HL-60 (cell line): ENCODE measurements around the gene TCEA2.

ENCODE experiments used
- DNase-seq, 2 experiments: peaks; one replicate each; pipeline ENCODE4 v3.0.0-alpha.2; 2010 to 2020; ENCODE audit warnings: low read depth in 1 of 2, low spot score in 1 of 2
- H3K27ac ChIP-seq: fragments of 250-450 bp; sonication (Bioruptor Pico); replicated peaks from 2 replicates; pipeline ENCODE4 v1.5.1; 2020; ENCODE audit warnings: mild to moderate bottlenecking, moderate library complexity
- H3K27me3 ChIP-seq: fragments of 250-450 bp; sonication (Bioruptor Pico); 2 replicates; pipeline ENCODE4 v1.5.1; 2021; ENCODE audit warnings: mild to moderate bottlenecking, moderate library complexity; ENCODE audit not compliant: insufficient read depth, poor library complexity, severe bottlenecking
- H3K4me3 ChIP-seq: replicated peaks from 2 replicates; pipeline ENCODE4 v1.5.1; 2011; ENCODE audit warnings: mild to moderate bottlenecking, control low read depth, low read length; ENCODE audit not compliant: insufficient read depth
- CTCF ChIP-seq: IDR thresholded peaks from one replicate; pipeline ENCODE4 v1.5.1; 2011; ENCODE audit warnings: low read length, control low read depth, inconsistent platforms; ENCODE audit not compliant: insufficient read depth
- GABPA ChIP-seq: IDR thresholded peaks from 2 replicates; pipeline ENCODE4 v1.6.1; 2012; ENCODE audit warnings: low read depth
- POLR2AphosphoS5 ChIP-seq: IDR thresholded peaks from 2 replicates; pipeline ENCODE4 v1.6.1; 2012; ENCODE audit warnings: low read depth
- SPI1 ChIP-seq: IDR thresholded peaks from 2 replicates; pipeline ENCODE4 v1.6.1; 2012; ENCODE audit warnings: low read depth, mild to moderate bottlenecking, borderline replicate concordance
- TF ChIP-seq, protein P1 (sequence below): IDR thresholded peaks from 2 replicates; pipeline ENCODE4 v1.6.1; 2012; ENCODE audit warnings: low read depth; ENCODE audit not compliant: insufficient replicate concordance

Gene TCEA2

GRCh38 chr20:64024141-64024990, 38.6 kb upstream of the TCEA2 start:
- no peak overlapping the region for H3K4me3 ChIP-seq
- H3K27me3 ChIP-seq: no peaks in the 10 kb centered on the region
- TF ChIP-seq GABPA (no peak), SPI1 (no peak), CTCF (no peak), POLR2AphosphoS5 (no peak)
- TF ChIP-seq, protein P1, sequence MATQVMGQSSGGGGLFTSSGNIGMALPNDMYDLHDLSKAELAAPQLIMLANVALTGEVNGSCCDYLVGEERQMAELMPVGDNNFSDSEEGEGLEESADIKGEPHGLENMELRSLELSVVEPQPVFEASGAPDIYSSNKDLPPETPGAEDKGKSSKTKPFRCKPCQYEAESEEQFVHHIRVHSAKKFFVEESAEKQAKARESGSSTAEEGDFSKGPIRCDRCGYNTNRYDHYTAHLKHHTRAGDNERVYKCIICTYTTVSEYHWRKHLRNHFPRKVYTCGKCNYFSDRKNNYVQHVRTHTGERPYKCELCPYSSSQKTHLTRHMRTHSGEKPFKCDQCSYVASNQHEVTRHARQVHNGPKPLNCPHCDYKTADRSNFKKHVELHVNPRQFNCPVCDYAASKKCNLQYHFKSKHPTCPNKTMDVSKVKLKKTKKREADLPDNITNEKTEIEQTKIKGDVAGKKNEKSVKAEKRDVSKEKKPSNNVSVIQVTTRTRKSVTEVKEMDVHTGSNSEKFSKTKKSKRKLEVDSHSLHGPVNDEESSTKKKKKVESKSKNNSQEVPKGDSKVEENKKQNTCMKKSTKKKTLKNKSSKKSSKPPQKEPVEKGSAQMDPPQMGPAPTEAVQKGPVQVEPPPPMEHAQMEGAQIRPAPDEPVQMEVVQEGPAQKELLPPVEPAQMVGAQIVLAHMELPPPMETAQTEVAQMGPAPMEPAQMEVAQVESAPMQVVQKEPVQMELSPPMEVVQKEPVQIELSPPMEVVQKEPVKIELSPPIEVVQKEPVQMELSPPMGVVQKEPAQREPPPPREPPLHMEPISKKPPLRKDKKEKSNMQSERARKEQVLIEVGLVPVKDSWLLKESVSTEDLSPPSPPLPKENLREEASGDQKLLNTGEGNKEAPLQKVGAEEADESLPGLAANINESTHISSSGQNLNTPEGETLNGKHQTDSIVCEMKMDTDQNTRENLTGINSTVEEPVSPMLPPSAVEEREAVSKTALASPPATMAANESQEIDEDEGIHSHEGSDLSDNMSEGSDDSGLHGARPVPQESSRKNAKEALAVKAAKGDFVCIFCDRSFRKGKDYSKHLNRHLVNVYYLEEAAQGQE: no peak
- no peak overlapping the region for H3K27ac ChIP-seq
- DNase-seq: no peak

DNA sequence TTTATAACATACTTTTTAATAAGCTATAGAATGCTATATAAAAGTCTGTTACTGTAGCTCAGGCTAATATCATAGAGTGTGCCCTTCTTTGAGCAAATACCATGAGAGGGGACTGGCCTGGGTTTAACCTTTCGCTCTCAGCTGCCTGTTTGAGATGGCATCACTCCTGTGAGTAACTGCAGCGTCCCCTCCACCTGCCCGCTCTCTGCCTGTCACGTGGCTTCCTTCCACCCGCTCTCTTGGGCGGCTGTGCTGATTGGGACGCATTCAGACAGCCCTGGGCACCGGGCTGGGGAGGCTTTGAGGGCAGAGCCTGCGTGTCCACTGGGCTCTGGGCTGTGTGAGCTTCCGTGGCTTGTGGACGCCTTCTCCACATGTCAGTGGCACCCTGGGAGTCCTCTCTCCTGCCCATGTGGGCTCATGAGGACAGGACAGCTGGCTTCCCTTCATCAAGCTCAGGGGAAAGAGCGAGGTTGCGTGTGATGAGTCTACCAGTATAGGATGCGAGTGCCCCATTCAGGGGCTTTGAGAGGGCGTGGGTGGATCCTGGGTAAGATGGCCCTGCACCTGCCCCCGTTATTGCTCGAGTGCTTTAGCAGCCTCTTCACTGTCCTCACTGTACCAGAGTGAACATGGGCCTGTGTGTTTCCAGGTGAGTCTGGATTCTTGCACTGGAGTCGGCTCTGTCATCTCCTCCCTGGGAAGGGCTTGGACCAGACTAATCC, 37.7 kb upstream of the TCEA2 start:
- TF ChIP-seq GABPA (no peak), CTCF (no peak), SPI1 (no peak), POLR2AphosphoS5 (no peak)
- TF ChIP-seq, protein P1: no peak
- H3K4me3 ChIP-seq: no peak overlapping the region

DNA sequence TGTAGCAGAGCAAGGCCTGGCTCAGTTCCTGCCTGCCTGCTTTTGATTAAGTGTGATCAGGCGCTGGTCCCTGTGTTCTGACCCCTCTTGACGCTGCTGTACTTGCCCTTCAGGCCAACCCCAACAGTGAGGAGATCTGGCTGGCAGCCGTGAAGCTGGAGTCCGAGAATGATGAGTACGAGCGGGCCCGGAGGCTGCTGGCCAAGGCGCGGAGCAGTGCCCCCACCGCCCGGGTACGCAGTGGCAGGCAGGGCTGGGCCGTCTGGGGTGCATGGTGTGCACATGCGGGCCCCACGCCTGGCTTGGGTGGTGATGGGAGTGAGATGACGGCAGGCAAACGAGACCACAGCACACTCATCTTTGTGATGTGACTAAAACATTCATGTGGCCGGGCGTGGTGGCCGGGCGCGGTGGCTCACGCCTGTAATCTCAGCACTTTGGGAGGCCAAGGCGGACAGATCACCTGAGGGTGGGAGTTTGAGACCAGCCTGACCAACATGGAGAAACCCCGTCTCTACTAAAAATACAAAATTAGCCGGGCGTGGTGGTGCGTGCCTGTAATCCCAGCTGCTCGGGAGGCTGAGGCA, 37.1 kb upstream of the TCEA2 start:
- no peak for DNase-seq
- H3K27ac ChIP-seq: no peak overlapping the region
- no peak overlapping the region for H3K4me3 ChIP-seq
- TF ChIP-seq, protein P1: no peak
- TF ChIP-seq POLR2AphosphoS5 (no peak), GABPA (no peak), SPI1 (no peak), CTCF (no peak)
- no peaks in the 10 kb centered on the region for H3K27me3 ChIP-seq

More for the DNA sequence above, 37.7 kb upstream of the TCEA2 start:
- DNase-seq: no peak
- H3K27me3 ChIP-seq: no peaks in the 10 kb centered on the region
- H3K27ac ChIP-seq: no peak overlapping the region
